Dermis blood vessel endothelial cell (primary cell): ENCODE data around the gene TRMT11. TPM values are rescaled to one million over a fixed set of nuclear protein-coding genes. Genes with fewer than 3 reads are reported as not detected.
"Not testable (repeated sequence)": the region's sequence is repeated elsewhere in the genome, so short reads cannot be mapped to it uniquely, and the experiment has no call there.

Source experiments
- DNase-seq: peaks from one replicate; pipeline ENCODE4 v3.0.0; 2010
- total RNA-seq: library from RNA; depleted of rRNA; stranded (reverse); fragments of >200 nt; gene quantifications from 2 replicates; pipeline ENCODE4 v1.2.3, GENCODE V29; 2014

TRMT11 gene
- total RNA-seq, 1 donor from 2014 or later = 18.0 TPM

DNA sequence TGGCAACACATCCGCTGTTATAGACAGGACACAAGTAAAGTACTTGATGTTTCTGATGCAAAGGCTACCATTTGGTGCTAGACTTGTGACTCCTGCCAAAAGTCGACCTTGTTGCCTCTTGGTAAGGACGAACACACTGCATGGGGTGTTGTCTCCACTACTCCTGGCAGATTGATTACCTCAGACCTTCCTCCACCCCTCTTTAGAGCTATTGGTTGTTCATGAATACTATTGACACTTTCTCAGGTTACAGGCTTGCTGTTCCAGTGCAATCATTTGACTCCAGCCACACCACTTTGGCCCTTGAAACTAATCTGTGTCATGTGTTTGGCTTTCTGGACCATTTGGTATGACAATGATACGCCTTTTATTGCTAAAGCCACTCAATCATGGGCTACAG, 62.3 kb downstream of the TRMT11 start:
- no peak for DNase-seq

DNA sequence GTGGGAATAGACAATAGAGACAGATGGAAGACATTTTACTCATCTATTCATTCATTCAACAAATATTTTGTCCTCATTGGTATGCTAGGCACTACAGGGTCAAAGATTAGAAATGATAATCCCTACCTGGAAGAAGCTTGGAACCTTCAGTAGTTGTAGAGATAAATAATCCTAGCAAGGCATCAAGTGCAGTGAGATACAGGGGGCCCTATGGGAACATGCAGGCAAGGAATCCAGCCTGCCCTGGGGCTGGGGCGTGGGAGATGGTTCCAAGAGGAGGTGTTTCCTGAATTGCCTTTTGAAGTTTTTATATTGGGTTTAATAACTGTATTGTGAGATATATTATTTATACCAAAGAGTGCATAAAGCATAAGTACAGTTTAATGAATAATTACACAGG, 64.5 kb downstream of the TRMT11 start:
- no peak for DNase-seq

DNA sequence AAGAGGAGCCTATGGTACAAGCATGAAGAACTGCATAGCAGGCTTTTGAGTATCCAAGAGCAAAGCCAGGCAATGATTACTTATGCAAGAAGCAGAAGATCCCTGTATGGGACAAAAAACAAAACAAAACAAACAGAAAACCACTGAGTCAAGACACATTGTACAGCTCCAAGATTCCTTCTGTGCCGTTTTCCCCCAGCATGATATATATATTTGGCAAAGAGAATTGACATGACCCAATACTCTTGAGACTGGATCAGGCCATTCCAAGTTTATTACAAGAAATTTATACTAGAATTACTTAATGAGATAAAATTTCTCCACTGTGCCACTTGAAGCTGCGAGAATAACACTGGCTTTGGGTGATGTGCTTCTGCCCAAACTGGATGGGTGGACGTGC, 65.5 kb downstream of the TRMT11 start:
- no peak for DNase-seq

DNA sequence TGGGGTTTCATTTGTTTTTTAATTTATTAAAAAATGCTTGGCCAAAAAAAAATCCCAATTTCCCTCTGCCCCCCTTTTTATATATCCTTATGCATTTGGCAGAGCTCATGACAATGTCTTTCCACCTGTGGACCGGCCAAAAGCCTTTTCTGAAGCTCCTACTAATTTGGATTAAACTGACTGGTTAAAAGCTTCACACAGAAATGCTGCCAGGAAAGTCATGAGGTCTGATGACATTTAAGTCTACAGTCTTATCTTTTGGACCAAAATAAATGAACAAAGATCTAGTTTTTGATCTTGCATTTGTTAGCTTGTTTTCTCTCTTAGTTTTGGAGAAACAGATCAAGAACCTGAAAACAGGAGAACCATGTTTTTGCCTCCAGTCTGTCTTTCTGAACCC, 66.1 kb downstream of the TRMT11 start:
- DNase-seq = no peak

DNA sequence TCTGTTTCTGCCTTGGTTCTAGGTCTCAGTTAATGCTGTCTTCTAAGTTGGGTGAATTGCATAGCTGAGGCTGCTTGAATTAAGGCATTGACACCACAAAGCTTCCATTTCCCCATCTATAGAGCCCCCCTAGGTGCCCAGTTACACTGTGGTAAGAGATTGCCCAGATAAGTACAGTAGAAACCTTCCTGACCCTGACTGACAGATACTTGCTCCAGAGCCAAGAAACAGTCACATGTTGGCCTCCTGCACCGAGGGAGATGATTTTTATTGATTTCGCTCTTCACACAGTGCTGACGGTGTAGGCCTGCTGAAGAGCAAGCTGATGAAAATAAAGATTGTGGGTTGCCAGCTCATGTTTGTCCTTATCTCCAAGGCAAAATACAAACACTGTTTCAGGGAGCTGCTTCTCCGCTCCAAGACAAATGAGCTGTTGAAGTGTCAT, 67.9 kb downstream of the TRMT11 start:
- no peak for DNase-seq

DNA sequence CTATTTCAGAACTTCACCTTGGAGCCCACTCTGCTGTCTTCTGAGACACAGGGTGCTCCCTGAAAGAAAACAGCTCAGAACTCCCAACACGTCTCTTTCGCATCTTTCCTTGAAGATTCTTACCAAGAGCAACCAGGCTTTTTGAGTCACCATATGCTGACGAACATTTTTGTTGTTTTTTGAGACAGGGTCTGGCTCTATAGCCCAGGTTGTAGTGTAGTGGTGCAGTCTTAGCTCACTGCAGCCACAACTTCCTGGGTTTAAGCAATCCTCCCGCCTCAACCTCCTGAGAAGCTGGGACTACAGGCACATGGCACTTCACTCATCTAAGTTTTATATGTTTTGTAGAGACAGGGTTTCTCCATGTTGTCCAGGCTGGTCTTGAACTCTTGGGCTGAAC, 68.5 kb downstream of the TRMT11 start:
- DNase-seq = no peak

DNA sequence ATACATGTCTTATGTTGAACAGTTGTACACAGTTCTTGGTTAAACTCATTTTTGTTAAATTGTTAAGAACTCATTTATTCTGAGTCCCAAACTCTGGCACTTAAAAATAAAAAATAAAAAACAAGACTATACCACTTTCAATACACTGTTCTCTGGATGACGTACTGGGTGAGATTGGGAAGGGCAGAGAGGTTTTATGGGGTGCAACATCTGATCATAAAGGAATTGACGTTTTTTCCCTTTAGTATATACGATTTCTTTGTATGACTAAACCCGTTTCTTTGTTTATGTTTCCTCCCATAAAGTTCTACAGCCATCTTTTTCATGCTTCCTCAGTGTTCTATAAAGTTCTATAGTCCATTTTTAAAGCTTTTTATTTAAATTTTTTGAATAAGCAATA, 69.1 kb downstream of the TRMT11 start:
- no peak for DNase-seq

DNA sequence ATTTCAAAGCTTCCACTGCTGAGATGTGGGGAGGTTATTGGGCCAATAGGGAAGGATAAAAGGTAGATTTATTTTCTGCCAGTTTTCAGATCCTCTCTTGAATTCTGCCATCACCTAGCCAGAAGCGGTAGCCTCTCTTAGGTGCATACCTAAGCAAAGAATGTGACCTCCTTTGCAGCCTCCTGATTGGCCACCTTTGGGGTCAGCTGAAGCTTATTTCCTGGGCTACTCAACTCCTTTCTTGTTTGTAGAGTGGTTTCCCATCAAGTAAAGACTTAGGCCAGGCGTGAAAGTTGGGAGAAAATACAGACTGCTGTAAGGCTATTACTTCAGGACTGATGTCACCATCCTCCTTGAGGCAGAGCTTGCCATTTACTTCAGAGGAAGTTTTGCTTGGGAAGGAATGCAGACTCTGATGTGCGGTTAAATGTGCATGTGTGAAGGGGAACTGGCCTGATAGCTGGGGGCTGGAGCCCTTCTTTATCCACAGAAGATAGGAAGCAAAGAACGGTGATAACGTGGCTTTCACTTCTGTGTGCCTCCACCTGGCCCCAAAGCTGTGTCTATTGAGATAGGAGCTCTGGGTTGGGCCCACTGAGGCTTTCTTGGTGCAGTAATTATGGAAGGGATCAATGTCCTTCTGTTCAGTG, 70.1 kb downstream of the TRMT11 start:
- DNase-seq = no peak

DNA sequence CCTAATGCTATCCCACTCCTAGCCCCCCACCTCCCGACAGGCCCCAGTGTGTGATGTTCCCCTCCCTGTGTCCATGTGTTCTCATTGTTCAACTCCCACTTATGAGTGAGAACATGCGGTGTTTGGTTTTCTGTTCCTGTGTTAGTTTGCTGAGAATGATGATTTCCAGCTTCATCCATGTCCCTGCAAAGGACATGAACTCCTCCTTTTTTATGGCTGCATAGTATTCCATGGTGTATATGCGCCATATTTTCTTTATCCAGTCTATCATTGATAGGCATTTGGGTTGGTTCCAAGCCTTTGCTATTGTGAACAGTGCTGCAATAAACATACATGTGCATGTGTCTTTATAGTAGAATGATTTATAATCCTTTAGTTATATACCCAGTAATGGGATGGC, 71.7 kb downstream of the TRMT11 start:
- not testable (repeated sequence) for DNase-seq

DNA sequence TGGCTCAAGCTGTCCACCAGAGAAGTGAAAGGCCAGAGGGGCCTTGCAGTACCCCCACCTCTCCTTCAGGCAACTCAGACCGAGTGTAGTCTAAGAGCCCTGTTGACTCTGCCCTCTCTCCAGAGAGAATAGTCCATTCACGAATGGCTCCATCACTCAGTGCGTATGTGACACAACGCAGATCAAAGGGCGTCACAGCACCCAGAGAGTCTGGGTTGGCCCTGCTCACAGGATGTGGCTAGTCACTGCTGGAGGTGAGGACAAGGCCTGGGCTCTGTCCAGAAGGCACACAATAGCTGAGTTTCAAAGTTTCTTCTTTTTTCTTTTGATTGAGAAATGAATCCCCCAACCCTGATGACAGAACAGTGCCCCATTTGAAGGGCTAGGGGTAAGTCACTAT, 74.1 kb downstream of the TRMT11 start:
- no peak for DNase-seq

DNA sequence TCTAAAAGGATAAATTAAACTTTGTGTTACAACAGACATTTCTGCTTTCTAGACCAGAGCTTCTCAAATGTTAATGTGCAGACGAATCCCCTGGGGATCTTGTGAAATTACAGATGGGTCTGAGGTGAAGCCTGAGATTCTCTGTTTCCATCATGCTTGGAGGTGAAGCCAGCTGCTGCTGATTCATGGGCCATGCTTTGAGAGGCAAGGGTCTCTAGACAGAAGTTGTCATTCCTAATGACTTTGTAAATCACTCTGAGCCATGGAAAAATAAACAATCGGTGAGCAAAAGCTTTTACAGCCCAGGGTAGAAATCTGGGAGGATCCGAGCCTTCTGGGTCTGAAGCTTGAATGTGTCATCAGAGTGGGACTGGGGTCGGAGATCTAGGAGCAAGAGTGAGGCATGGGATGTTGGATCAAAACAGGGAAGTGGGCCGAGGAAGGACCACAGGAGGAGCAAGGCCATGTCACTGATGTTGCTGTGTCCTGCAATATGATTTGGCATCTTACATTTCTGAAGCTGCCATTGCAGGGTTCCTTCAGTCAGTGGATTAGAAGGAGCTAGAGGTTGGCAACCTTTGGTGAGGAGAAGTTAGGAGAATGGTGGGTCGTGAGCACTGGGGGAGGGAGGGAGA, 77.3 kb downstream of the TRMT11 start:
- no peak for DNase-seq

DNA sequence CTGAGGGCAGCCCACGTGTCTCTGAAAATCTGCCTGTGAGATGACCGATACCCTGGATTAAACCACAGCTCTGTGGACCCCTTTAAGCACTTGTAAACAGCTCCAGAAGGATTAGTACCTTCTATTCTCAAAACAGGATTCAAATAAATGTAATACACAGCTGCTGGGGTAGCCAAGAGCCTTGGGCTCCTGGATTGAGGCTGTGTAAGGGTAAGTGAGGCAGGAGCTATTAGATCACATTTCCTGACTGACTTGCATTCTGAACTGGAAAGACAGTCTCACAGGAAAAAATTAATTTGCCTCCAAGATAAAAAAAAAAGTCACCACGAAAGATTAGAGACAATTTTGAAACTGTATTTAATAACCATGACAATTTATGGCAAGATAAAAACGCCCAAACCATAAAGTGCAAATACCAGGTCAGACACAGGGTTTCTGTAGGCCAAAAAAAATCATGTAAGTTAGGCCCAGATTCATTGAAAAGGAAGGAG, 78.0 kb downstream of the TRMT11 start:
- DNase-seq = peak; percentile 4

DNA sequence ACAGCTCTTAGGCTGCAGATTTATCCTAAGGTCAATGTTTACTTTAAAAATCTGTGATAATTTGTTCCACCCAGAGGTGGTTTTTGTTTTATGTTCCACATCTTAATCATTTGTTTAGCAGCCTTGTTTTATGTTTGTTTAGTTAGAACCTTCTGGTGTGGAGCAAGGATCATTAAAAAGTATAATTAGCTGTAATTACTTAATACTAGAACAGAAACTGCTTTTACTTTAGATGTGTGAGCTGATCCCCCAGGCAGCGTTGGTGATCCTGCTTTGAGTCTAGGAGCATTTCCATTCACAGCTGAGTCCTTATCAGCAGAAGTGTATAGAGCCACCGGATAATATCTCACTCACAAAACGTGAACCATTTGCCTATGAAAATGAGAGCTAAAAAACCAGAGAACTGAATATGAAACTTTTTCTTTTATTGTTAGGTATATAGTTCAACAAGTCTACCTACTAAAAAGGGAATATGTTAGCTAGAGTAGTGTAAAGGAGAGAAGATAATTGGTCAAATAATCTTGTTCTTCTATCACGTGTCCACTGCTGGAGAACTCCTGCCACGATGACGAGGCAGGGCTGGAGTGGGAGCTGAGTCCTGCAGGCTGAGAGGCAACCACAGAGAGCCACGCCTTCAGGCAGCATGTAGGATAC, 78.5 kb downstream of the TRMT11 start:
- DNase-seq = no peak

DNA sequence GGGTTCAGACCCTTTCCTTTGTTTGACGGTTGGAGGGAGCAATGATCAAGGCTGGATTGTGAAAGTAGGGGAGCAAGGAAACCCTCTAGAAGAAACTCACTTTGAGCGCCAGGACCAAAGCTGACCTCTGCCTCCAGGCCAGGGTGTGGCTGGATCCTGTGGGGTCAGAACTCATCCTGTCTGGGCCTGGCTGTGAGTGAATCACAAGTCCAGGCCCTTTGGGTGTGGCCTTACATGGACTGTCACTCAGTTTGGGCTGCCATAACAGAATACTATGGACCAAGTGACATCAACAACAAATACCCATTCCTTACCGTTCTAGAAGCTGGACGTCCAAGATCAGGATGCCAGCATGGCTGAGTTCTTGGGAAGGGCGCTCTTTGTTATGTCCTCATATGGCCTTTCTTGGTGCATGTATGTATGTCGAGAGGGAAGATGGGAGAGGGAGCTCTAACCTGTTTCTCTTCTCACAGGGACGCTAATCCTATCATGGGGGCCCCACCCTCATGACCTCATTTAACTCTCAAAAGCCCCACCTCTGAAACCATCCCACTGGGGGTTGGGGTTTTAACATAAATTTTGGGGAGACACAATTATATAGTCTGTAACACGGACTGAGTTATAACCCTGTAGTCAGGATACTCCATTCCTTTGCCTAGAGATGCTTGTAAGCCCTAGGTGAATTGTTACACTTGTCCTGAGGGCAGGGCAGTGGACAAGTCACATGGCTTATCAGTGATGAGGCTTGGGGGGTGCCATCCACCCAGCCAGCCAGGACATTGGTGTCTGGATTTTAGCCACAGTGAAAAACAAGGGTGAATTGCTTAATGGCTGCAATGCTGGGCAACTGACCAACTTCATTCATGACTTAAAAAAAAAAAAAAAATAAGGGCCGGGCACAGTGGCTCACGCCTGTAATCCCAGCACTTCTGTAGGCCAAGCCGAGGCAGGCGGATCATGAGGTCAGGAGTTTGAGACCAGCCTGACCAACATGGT, 80.0 kb downstream of the TRMT11 start:
- DNase-seq = no peak

DNA sequence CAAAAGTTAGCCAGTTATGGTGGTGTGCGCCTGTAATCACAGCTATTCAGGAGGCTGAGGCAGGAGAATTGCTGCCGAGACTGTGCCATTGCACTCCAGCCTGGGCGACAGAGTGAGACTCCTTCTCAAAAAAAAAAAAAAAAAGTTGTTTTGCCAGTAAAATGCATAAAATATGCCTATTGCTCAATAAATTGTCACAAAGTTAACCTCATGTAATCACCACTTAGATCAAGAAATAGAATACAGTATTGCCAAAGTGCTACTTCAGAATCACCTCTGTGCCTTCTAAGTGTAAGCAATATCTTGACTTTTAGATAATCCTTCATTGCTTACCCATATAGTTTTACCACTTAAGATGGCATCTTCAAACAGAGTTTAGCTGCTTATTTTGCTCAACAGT, 80.7 kb downstream of the TRMT11 start:
- DNase-seq = no peak

DNA sequence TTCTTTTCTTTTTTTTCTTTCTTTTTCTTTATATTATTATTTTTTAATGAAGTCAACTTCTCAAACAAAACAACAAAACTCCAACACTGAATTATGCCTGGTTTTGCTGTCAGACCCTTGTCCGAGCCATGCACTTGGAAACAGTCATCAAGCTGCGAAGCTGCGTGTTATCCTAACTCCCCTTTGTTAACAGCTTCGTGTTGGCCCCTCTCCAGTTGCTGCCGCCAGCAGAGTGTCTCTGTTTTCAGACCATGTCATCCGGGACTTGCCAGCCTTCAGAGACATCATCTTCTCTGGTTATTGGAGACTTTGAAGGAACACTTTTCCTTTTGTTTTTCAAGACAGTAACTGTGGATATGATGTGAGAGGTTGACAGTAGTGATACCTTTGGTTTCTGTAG, 83.1 kb downstream of the TRMT11 start:
- no peak for DNase-seq

DNA sequence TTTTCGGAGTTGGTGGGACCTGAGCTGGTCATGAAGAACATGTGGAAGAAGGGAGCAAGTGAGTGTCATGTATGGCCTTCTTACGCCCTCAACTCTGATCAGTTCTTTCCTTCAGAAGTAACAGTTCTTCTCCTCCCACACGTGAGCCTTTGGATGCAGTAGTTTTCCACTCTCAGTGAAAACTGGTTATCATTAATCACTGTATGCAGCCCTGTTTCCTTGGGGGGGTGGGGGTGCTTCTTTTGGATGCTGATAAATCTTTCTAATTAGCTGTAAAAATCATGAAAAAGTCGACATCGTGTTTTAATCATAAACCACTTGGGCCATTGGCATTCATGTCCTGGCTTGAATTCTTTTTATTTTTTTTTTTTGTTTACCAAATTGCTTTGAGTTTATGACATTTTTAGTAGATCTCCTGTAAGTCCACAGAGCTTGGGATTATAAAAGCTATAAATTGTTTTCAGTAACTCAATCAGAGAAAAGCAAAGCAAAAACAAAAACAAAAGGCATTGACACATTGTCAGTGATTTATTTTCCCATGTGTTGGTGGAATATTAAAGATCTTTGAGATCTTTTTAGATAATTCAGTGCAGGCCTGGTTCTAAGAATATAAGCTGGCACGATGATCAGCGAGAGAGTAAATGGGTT, 84.8 kb downstream of the TRMT11 start:
- no peak for DNase-seq

DNA sequence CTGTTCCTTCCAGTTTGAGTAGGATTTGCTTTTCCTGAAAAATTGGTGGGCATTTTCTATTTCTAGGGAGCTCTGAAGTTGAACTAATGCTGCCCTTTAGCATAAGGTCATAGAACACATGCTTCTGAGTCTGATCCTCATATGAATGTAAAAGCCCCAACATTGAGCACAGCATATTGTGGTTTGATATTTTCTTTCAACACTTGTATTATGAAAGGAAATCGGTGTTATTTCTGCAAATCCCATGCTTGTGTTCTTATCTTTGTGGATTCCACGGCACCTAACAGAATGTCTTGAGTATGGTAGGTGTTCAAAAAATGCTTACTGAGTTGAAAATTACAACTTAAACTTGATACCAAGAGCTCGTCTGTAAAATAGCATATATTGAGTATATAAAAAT, 85.8 kb downstream of the TRMT11 start:
- no peak for DNase-seq

DNA sequence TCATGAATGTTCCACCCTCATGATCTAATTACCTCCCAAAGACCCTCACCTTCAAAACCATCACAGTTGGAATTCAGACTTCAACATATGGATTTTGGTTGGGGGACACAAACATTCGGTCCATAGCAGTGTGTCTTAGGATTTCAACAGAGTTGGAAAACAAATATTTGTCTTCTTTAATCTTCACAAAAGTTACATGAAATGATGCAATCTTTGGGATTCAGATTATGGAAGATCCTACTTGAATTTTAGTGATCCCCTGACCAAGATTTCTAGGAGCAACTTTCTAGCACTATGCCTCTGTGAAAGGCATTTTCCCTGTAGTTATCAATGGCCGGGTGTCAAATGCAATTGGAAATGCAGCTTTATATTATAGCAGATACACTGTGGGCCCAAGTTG, 86.5 kb downstream of the TRMT11 start:
- DNase-seq = no peak

DNA sequence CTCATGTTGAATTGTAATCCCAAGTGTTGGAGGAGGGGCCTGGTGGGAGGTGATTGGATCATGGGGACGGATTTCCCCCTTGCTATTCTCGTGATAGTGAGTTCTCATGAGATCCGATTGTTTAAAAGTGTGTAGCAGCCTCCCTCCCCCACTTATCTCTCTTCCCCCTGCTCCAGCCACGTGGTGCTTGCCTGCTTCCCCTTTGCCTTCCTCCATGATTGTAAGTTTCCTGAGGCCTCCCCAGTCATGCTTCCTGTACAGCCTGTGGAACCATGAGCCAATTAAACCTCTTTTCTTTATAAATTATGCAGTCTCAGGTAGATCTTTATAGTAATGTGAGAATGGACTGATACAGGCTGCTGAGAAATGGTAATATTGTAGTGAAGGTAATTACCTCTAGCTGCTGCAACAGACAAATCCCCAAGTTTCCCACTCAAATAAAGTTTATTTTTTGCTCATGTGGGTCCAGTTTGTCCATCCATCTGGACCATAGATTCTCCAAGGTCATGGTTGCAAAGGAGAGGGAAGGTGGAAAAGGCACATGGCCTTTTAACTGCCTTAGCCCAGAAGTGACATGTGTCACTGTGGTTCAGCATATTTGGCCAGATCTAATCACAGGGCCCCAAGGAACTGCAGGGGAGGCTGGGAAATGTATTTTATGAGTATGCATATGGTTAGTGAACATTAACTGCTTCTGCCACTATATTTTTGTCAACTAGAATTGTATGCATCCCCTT, 89.2 kb downstream of the TRMT11 start:
- DNase-seq = no peak

DNA sequence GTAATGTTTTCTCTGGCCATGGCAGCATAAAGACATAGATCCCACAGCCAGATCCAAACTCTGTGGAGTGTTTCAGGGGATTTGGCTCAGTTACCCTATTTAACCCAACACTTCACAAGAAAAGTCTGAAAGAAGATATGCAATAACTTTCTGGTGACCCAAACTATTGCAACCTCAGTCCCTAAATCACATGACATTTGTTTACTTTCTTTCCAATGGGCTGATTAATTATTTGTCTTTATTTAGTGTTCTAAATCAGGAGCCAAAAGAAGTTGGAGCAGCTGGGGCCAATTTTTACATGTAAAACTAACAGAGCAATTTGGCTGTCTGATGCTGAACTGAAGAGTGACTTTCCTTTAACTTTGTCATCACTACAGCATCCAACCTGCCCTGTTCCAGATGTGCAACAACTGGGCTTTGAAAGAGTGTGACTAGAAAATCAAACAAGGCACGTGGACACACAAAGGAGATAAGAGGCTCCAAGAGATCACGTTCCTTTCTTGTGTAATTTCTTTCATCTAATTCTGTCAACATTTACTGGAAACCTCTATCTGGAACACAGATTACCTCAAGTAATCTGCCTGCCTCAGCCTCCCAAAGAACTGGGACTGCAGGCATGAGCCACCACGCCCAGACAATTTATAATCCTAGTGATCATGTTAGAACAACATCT, 90.8 kb downstream of the TRMT11 start:
- DNase-seq = no peak
